Left ventricle myocardium inferior (tissue), 1 donor: ENCODE results near the gene MYO5B. TPM values are rescaled to one million over a fixed set of nuclear protein-coding genes. Genes with fewer than 3 reads are reported as not detected.

ENCODE experiments used
- DNase-seq: peaks from one replicate; pipeline ENCODE4 v3.0.0-alpha.2; 2020
- H3K27ac ChIP-seq: fragments of 200-600 bp; replicated peaks from 2 replicates; pipeline ENCODE4 v1.8.0; 2021
- H3K27me3 ChIP-seq: fragments of 200-600 bp; 2 replicates; pipeline ENCODE4 v1.8.0; 2021; ENCODE audit warnings: low read depth
- H3K36me3 ChIP-seq: fragments of 200-600 bp; 2 replicates; pipeline ENCODE4 v1.8.0; 2021
- H3K4me1 ChIP-seq: fragments of 200-600 bp; 2 replicates; pipeline ENCODE4 v1.8.0; 2021
- H3K4me3 ChIP-seq: fragments of 200-600 bp; 2 replicates; pipeline ENCODE4 v1.8.0; 2021; ENCODE audit warnings: mild to moderate bottlenecking, moderate library complexity
- H3K9me3 ChIP-seq: fragments of 200-600 bp; replicated peaks from 2 replicates; pipeline ENCODE4 v1.8.0; 2021
- intact Hi-C: fragments of 100-400 bp; cut with micrococcal nuclease; formaldehyde crosslinking; loops from one replicate; pipeline ENCODE4 v1.11.0; 2022
- total RNA-seq: library from RNA; stranded (reverse); fragmentation: NEBNext Ultra II Directional; extraction: Animal tissue kit (Norgen Biotek cat#: 25700); gene quantifications from one replicate; pipeline ENCODE4 v1.2.1, GENCODE V29; 2021
- TF ChIP-seq, protein P1 (sequence below): fragments of 200-600 bp; IDR thresholded peaks from 2 replicates; pipeline ENCODE4 v1.8.0; 2021; ENCODE audit warnings: antibody characterized with exemption, mild to moderate bottlenecking, borderline replicate concordance
- donor health status: DM: no; HTN: yes; CAD: no; lungs with severe emphysema.

The MYO5B gene
- total RNA-seq, 1 donor from 2014 or later, result 0.44 TPM

DNA sequence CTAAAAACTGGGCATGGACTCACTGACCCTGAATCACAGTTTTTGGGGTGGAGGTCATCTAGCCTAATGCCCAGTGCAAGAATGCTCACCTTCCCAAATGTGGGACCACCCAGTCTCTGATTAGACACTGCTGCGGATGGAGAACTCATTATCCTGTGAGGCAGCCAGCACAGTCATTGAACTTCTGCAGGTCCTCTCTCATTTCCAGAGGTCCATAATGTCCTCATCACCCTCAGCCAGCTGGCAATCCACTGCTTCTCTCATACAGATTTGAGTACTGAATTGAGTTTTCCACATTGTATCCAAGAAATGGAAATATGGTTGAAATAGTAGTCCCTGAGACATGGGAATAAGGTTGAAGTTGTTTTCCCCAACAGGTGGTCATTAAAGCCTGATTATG is 5.0 kb upstream of the MYO5B start:
- Histone ChIP-seq H3K4me1 (peaks cover 5% of the 10 kb centered on the region), H3K27me3 (peaks cover 80% of the 10 kb centered on the region), H3K4me3 (no peak overlapping the region), H3K9me3 (peaks cover 10% of the 10 kb centered on the region), H3K36me3 (no peaks in the 10 kb centered on the region), H3K27ac (no peak overlapping the region)
- intact Hi-C loops, result no loop called here
- no peak for DNase-seq
- TF ChIP-seq, protein P1, sequence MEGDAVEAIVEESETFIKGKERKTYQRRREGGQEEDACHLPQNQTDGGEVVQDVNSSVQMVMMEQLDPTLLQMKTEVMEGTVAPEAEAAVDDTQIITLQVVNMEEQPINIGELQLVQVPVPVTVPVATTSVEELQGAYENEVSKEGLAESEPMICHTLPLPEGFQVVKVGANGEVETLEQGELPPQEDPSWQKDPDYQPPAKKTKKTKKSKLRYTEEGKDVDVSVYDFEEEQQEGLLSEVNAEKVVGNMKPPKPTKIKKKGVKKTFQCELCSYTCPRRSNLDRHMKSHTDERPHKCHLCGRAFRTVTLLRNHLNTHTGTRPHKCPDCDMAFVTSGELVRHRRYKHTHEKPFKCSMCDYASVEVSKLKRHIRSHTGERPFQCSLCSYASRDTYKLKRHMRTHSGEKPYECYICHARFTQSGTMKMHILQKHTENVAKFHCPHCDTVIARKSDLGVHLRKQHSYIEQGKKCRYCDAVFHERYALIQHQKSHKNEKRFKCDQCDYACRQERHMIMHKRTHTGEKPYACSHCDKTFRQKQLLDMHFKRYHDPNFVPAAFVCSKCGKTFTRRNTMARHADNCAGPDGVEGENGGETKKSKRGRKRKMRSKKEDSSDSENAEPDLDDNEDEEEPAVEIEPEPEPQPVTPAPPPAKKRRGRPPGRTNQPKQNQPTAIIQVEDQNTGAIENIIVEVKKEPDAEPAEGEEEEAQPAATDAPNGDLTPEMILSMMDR, result no peak

DNA sequence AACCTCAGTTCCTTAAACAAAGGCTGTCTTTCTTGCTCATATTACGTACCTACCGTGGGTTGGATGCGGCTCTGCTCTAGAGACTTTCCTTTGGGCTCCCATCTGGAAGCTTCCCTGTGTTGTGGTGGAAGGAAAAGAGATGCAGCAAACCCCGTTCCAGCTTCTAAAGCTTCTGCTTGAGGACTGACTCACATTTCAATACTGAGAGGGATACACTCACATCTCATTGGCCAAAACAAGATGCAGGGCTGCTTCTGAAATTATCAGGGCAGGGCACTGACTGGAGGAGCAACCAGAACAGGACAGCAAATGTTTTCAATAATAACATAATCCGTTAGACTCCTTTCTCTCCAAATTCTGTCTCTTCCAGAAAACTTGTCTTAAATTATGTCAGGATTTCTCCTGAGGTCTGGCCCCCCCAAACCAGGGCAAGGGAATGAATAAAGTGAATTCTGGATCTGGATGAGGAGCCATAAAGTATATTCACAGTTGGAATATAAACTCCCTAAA is 4.5 kb upstream of the MYO5B start:
- no peak for DNase-seq
- Histone ChIP-seq H3K9me3 (peaks cover 10% of the 10 kb centered on the region), H3K27ac (no peak overlapping the region), H3K4me3 (no peak overlapping the region), H3K4me1 (peaks cover 10% of the 10 kb centered on the region), H3K27me3 (peaks cover 80% of the 10 kb centered on the region), H3K36me3 (no peaks in the 10 kb centered on the region)
- intact Hi-C loops, result no loop called here
- TF ChIP-seq, protein P1, result no peak

DNA sequence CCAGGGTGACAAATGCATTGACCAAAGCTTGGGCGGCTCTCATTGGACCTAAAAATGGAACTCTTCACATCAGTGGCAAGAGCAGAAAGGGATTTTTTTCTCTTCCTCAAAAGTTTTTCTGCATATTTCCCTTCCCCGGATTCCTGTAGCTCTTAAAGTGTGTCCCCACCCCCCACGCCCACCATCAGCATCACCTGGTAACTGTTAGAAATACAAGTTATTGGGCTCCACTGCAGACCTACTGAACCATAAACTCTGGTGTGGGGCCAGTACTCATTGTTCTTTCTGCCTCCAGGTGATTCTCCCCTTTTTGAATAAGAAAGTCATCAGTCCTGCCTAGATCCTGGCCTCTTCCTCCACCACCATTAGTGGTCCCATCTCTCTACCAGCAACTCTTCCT is 1.3 kb upstream of the MYO5B start:
- Histone ChIP-seq H3K4me1 (peaks cover 21% of the 10 kb centered on the region), H3K27ac (no peak overlapping the region), H3K9me3 (peaks cover 9% of the 10 kb centered on the region), H3K4me3 (no peak overlapping the region), H3K27me3 (peaks cover 97% of the 10 kb centered on the region), H3K36me3 (no peaks in the 10 kb centered on the region)
- no peak for DNase-seq
- TF ChIP-seq, protein P1, result no peak
- intact Hi-C loops, result no loop called here

DNA sequence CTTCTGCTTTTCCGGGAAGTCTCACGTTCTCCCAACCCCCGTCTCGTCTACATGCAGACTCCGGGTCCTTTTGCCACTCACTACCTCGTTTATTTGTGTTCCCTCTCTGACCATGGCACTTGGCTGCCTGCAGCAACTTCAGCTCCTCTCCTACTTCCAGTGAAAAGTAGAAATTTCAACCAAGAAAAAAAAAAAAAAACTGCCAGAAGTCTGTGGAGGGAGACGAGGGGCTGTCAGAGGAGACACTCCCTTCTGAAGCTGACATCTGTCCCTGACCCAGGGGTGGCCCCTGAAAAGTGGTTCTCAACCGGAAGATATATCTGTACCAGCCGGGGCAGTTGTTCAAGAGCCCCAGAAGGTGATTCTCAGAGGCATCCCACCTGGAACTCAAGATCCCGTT is 742 bp upstream of the MYO5B start:
- DNase-seq, result no peak
- Histone ChIP-seq H3K9me3 (peaks cover 3% of the 10 kb centered on the region), H3K27me3 (peaks cover 100% of the 10 kb centered on the region), H3K36me3 (no peaks in the 10 kb centered on the region), H3K4me3 (peak overlapping the region; percentile 71), H3K27ac (no peak overlapping the region), H3K4me1 (peaks cover 21% of the 10 kb centered on the region)
- intact Hi-C loops, result no loop called here
- TF ChIP-seq, protein P1, result no peak

DNA sequence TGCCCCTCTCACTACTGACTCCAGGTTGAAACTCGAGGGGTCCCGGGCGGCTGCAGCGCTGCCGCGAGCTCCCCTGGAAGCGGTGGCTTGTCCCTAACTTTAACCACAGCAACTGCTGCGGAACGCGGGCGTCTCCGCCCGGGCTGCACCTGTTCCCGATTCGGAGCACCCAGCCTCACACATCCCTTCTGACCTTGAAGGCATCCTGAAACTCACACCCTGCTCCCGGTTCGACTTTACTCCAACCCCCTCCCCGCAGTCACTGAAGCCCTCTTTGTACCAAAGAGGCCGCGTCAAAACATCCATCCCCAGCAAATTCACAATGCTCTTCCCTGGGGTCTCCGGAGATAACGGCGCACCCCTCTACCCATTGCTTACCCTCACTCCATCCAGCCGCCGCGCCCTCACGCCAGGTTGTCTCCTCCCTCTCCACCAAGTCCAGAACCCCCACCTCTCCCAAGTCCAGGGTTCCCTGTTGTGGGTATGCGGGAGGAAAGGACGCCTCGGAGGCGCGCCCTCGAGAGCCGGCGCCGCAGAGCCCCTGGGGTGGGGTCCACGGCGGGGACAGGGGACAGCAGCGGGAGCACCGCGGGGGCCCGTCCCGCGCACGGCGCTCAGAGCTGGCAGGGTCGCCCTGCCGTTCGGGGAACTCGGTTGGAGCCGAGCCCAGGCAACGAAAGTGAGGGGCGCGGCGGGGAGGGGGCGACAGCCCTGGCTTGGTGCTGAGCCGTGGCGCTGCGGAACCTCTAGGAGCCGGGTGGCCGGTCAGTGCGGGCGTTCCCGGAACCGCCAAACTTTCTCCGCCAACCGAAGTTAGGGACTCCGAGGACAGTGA is 934 bp downstream of the MYO5B start:
- H3K4me1 ChIP-seq, result peaks cover 21% of the 10 kb centered on the region
- peak overlapping the region; percentile 71 for H3K4me3 ChIP-seq
- H3K27ac ChIP-seq, result no peak overlapping the region
- no peaks in the 10 kb centered on the region for H3K36me3 ChIP-seq
- no peaks in the 10 kb centered on the region for H3K9me3 ChIP-seq
- peaks cover 100% of the 10 kb centered on the region for H3K27me3 ChIP-seq
- TF ChIP-seq, protein P1, result no peak
- no peak for DNase-seq
- intact Hi-C loops, result no loop called here
